SK-N-SH treated with all-trans-retinoic acid at 6 μM for 48 hours (cell line): ENCODE data around the gene TIMM10.
A peak's percentile ranks its signal among the peaks of the same experiment; 100 is the strongest.

Experiments
- ATAC-seq: fragments of 200-7000 bp; cut with Tn5 transposase; 3 replicates; pipeline ENCODE4 v1.9.1; 2020; ENCODE audit warnings: mild to moderate bottlenecking, moderate library complexity
- ARNTL ChIP-seq: fragments of 450-650 bp; formaldehyde crosslinking; IDR thresholded peaks from 2 replicates; pipeline ENCODE4 v1.5.0; 2020; ENCODE audit warnings: low read depth, mild to moderate bottlenecking, moderate library complexity, borderline replicate concordance
- CSDC2 ChIP-seq: fragments of 250-450 bp; sonication (Bioruptor Pico); IDR thresholded peaks from 2 replicates; pipeline ENCODE4 v1.5.0; 2020; ENCODE audit warnings: mild to moderate bottlenecking, moderate library complexity
- ESRRG ChIP-seq: fragments of 250-450 bp; sonication (Bioruptor Pico); IDR thresholded peaks from 2 replicates; pipeline ENCODE4 v1.6.1; 2021; ENCODE audit warnings: mild to moderate bottlenecking
- GLIS3 ChIP-seq: fragments of 250-450 bp; sonication (Bioruptor Pico); IDR thresholded peaks from 2 replicates; pipeline ENCODE4 v1.5.0; 2020; ENCODE audit warnings: mild to moderate bottlenecking, moderate library complexity
- OSR1 ChIP-seq: fragments of 250-450 bp; sonication (Bioruptor Pico); IDR thresholded peaks from 2 replicates; pipeline ENCODE4 v1.8.0; 2022; ENCODE audit warnings: moderate library complexity, mild to moderate bottlenecking, inconsistent platforms
- PATZ1 ChIP-seq: fragments of 250-450 bp; sonication (Bioruptor Pico); IDR thresholded peaks from 2 replicates; pipeline ENCODE4 v1.8.0; 2020; ENCODE audit warnings: mild to moderate bottlenecking, moderate library complexity, borderline replicate concordance
- POU6F1 ChIP-seq: fragments of 250-450 bp; sonication (Bioruptor Pico); IDR thresholded peaks from 2 replicates; pipeline ENCODE4 v1.8.0; 2021; ENCODE audit warnings: low read depth, mild to moderate bottlenecking, moderate library complexity, borderline replicate concordance
- PPARA ChIP-seq: fragments of 250-450 bp; sonication (Bioruptor Pico); IDR thresholded peaks from 2 replicates; pipeline ENCODE4 v1.5.0; 2020; ENCODE audit warnings: mild to moderate bottlenecking, borderline replicate concordance
- RARB ChIP-seq: fragments of 250-450 bp; sonication (Bioruptor Pico); IDR thresholded peaks from 2 replicates; pipeline ENCODE4 v1.8.0; 2021; ENCODE audit warnings: mild to moderate bottlenecking, moderate library complexity
- SNAI2 ChIP-seq: fragments of 250-450 bp; sonication (Bioruptor Pico); IDR thresholded peaks from 2 replicates; pipeline ENCODE4 v1.5.0; 2020; ENCODE audit warnings: mild to moderate bottlenecking, moderate library complexity
- TOX ChIP-seq: fragments of 250-450 bp; sonication (Bioruptor Pico); IDR thresholded peaks from 2 replicates; pipeline ENCODE4 v1.8.0; 2021; ENCODE audit warnings: mild to moderate bottlenecking, moderate library complexity, borderline replicate concordance
- TSHZ2 ChIP-seq: fragments of 250-450 bp; sonication (Bioruptor Pico); IDR thresholded peaks from 2 replicates; pipeline ENCODE4 v1.5.0; 2020; ENCODE audit warnings: mild to moderate bottlenecking, moderate library complexity
- ZC3H10 ChIP-seq: fragments of 250-450 bp; sonication (Bioruptor Pico); IDR thresholded peaks from 2 replicates; pipeline ENCODE4 v1.5.1; 2021; ENCODE audit warnings: mild to moderate bottlenecking, moderate library complexity
- ZNF565 ChIP-seq: fragments of 450-650 bp; formaldehyde crosslinking; conservative IDR thresholded peaks from 2 replicates; pipeline ENCODE4 v1.5.0; 2020; ENCODE audit warnings: low read depth, mild to moderate bottlenecking, moderate library complexity
- ZNF8 ChIP-seq: fragments of 450-650 bp; formaldehyde crosslinking; IDR thresholded peaks from 2 replicates; pipeline ENCODE4 v1.5.0; 2020; ENCODE audit warnings: mild to moderate bottlenecking, moderate library complexity

The TIMM10 gene

GRCh38 chr11:57514538-57515331 lies 15.8 kb downstream of the TIMM10 start:
- ATAC-seq = peak; percentile 62
- TF ChIP-seq PATZ1 (CRISPR knock-in tag) = peak; percentile 68; the same call in 1 of the 2 replicates
- no peak for TF ChIP-seq ARNTL (CRISPR knock-in tag)

DNA sequence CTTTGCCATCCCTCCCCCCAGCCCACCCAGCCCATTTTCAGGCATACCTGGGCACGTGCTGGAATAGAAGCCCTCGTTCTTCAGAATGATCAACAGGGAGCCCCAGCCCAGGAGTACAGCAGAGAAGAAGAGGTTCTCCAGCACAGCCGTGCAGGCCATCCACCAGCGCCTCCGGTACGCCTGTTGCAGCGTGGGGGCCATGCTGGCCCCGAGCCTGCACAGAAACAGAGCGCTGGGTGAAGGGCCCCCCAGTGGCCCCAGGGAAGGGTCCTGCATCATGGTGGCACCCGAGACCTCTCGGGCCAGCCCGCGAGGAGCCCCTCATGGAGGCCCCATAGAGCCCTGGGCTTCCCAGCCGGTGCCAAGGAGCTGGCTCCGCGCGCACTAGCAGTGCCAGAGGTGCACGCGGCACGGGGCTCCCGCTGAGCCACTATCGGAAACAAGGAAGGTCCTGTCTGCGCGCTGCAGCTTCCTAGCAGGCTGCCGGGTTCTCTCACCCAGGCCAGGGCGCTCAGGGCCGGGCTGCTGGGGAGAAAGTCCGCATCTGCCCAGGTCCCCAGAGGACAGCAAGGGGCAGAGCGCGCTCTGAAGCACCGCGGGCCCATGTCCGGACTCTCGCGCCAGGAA lies 16.5 kb downstream of the TIMM10 start:
- no peak for TF ChIP-seq ZNF8 (CRISPR knock-in tag)
- no peak for TF ChIP-seq TOX (CRISPR knock-in tag)
- no peak for TF ChIP-seq GLIS3
- peak; percentile 8 for ATAC-seq

- no peak for TF ChIP-seq CSDC2
- TF ChIP-seq PPARA (CRISPR knock-in tag) = no peak
- no peak for TF ChIP-seq TSHZ2
- no peak for TF ChIP-seq ZNF8 (CRISPR knock-in tag)
- TF ChIP-seq TOX (CRISPR knock-in tag) = no peak
- no peak for TF ChIP-seq GLIS3
- no peak for TF ChIP-seq POU6F1 (CRISPR knock-in tag)
- TF ChIP-seq ARNTL (CRISPR knock-in tag) = no peak
- no peak for TF ChIP-seq RARB (CRISPR knock-in tag)
- TF ChIP-seq SNAI2 (CRISPR knock-in tag) = no peak
- no peak for TF ChIP-seq ESRRG (CRISPR knock-in tag)
- no peak for TF ChIP-seq ZNF565 (CRISPR knock-in tag)
- TF ChIP-seq PATZ1 (CRISPR knock-in tag) = no peak
- no peak for ATAC-seq
These were observed 17.1 kb downstream of the TIMM10 start for GRCh38 chr11:57513452-57513795.

DNA sequence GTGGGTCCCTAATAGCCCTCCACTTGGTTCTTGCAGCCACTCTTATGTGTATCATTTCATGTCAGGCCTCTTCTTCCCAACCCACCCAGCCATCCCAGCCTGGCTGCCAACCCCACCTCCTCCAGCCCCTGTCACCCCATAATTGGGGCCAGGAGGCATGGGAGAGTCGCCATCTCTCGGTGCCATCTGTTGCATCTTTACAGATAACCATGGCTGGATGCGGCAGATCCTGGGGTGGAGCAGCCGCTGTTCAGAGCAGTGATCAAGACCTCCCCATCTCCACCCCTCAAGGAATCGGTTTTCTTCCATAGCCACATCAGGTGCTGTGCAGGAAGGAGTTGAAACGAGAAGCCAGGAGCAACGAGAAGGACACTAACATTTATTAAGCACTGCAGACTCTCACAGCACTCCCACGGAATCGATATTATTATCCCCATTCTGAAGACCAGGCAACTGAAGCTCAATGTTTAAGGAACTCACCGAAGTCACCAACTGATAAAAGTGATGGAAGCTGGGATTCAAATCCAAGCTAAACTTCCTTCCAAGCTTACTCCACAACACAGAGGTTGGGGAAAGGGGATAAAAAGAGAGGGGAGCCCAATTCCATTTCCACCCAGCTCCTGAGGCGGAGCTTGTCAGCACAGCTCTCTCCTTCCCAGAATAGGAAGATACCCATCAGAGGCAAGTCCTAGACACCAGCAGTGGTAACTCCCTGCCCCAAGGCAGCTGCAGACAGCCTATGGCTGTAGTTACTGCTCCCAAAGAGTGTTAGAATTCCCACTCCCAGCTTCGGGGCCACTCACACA lies 17.7 kb downstream of the TIMM10 start:
- TF ChIP-seq TOX (CRISPR knock-in tag) (no peak), PATZ1 (CRISPR knock-in tag) (no peak), OSR1 (CRISPR knock-in tag) (no peak), SNAI2 (CRISPR knock-in tag) (no peak), ZC3H10 (CRISPR knock-in tag) (no peak)
- TF ChIP-seq, all 23 proteins: peak for 0
- no peak for ATAC-seq
